ENCODE measurements around the gene ATP8A2.
A peak's percentile ranks its signal among the peaks of the same experiment; 100 is the strongest.
"Not testable (repeated sequence)": the region's sequence is repeated elsewhere in the genome, so short reads cannot be mapped to it uniquely, and the experiment has no call there.

The ATP8A2 gene

DNA sequence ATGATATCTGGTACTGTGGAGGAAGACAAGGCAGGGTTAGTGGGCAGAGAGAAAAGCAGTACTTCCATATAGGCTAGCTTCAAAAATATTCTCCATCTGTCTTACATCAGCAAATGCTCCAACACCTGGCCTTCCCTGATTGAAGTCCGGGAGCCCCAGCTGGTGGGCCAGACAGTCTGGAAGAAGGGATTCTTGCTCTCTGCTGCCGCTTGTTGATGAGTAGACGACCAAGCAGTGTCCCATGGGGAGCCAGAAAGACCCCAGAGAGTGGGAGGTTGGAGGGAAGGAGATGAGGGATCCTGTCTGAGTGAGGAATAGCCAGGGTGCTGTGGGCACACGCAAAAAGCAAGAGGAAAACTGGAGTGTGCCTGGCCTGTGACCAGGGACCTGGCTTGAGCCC is 95.1 kb downstream of the ATP8A2 start:
- DNase-seq = no peak

DNA sequence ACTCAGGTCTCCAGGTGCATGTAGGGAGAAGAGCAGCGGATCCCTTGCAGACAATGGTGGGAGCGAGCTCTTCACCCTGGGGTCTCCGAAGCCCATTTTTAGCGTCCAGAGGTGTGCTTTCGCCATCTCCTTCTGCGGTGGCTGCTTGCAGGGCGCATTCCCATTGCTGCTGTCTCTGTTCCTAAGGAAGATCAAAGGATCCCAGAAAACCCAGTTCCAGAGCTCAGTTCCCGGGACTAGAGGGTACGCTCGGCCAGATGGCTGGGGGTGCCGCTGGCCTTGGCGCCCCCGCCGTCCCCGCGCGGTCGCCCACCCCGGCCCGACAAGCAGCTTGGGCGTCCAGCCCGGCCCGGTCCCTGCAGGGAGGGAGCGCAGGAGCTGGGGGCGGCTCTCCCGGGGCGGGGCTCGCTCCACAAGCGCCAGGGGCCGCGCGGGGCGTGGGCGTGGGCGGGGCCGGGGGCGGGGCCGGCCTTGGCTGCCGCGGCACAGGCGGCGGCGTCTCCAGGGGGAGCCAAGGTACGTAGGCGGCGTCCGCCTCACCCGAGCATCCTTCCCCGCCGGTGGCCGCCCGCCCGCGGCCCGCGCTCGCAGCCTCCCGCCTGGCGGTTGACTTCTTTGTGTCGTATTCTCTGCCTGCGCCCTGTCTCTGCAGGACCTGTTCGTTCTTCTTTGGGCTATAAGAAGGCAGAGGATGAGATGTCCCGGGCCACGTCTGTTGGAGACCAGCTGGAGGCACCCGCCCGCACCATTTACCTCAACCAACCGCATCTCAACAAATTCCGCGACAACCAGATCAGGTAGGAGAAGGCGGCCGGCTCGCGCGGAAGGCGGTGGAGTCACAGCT is 96.8 kb downstream of the ATP8A2 start:
- peak; percentile 54 for DNase-seq

- no peak for DNase-seq
Observed at GRCh38 chr13:25469169-25469525, 97.4 kb downstream of the ATP8A2 start.

DNA sequence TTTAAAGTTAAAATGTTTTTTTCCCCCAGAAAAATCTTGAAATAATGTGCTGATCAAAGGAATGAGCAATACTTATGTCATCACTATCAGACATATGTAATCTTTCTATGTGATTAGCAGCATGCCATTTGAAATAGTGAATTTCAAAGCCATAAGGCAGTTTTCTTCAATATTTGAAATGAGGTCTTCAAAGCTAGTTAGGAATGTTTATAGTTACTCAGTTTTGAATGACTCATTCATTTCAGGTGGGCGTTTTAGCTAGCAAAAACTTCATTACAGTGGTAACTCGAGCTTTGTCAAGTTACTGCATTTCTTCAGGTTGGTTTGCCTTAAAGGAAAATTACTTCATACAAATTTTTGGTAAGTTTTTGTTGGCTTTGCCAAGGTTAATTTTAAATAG is 102.1 kb downstream of the ATP8A2 start:
- DNase-seq = no peak

DNA sequence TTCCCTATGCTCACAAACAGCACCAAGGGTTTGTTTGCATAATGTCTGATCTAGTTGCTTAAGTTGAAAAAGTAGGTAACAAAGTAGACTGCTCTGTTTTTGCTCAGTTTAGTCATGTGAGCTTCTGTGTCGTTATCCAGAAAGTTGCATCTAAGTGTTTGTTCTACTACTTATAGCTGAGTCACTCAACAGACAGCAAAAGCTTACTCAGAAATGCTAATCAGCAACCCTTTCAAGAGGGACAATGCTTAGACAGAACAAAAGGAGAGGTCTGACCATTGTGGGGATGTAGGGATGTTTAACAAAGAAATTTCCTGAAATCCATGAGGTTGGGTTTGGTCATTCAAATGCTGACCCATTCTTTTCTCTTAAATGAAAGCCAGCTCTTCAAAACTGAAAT is 106.4 kb downstream of the ATP8A2 start:
- DNase-seq = no peak

DNA sequence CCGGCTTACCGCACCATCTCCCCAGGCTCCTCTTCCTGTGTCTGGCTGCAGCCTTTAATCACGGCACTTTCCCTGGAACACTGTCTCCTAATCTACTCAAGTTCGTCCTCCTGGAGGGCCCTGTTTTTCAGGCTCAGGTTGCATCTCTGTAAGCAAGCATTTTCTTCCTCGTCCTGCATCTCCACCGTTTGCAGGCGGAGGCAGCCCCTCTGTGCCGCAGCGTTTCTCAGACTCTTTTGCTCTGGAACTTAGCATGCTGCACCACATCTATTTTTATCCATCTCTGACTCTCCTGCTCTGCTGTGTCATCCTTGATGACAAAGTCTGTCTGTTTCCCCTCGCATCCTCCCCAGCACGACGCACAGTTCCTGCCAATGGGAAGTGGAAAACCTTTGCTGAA is 117.5 kb downstream of the ATP8A2 start:
- DNase-seq = no peak

GRCh38 chr13:25490236-25490635 is 118.5 kb downstream of the ATP8A2 start:
- DNase-seq = no peak

GRCh38 chr13:25493931-25494640 is 122.3 kb downstream of the ATP8A2 start:
- DNase-seq = no peak

GRCh38 chr13:25494698-25495411 is 123.1 kb downstream of the ATP8A2 start:
- DNase-seq = no peak

- no peak for DNase-seq
Observed at GRCh38 chr13:25501231-25501630, 129.5 kb downstream of the ATP8A2 start.

GRCh38 chr13:25502031-25502430 is 130.3 kb downstream of the ATP8A2 start:
- DNase-seq = no peak

- no peak for DNase-seq
Observed at GRCh38 chr13:25502551-25502950, 130.8 kb downstream of the ATP8A2 start.

- DNase-seq = no peak
Observed at GRCh38 chr13:25503856-25504255, 132.1 kb downstream of the ATP8A2 start.

DNA sequence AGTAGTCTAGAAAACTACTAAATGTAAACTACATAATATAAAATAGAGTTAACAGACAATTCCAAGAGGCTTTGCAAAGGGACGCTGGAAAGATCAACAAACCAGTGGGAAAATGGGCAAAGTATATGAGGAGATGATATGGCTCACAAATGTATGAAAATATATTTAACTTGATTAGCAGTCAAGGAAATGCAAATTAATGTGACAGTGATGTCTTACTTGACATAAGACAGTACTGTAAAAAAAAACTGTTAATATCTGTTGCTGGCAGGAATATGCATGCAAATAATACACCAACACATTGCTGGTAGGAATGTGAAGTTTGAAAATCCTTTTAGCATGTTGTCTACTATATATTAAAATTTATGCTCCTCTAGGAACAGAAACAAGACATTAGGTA is 136.1 kb downstream of the ATP8A2 start:
- no peak for DNase-seq

DNA sequence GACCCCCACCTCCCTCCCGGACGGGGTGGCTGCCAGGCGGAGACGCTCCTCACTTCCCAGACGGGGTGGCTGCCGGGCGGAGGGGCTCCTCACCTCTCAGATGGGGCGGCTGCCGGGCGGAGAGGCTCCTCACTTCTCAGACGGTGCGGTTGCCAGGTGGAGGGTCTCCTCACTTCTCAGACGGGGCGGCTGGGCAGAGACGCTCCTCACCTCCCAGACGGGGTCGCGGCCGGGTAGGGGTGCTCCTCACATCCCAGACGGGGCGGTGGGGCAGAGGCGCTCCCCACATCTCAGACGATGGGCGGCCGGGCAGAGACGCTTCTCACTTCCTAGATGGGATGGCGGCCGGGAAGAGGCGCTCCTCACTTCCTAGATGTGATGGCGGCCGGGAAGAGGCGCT is 141.3 kb downstream of the ATP8A2 start:
- not testable (repeated sequence) for DNase-seq

- no peak for DNase-seq
Observed at GRCh38 chr13:25518441-25518840, 146.7 kb downstream of the ATP8A2 start.

DNA sequence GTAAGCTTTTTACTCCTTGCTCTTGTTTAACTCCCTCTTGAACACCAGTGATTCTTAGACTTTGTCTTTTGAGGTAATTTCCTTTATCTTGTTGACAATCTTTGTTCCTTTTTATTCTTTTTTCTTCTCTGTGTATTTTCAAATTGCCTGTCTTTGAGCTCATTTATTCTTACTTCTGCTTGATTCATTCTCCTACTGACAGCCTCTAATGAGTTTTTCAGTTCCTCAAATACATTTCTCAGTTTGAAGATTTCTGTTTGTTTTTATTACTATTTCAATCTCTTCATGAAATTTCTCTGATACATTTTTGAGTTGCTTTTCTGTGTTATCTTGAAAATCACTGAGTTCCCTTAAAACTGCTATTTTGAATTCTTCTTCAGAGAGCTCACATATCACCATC is 154.1 kb downstream of the ATP8A2 start:
- no peak for DNase-seq

DNA sequence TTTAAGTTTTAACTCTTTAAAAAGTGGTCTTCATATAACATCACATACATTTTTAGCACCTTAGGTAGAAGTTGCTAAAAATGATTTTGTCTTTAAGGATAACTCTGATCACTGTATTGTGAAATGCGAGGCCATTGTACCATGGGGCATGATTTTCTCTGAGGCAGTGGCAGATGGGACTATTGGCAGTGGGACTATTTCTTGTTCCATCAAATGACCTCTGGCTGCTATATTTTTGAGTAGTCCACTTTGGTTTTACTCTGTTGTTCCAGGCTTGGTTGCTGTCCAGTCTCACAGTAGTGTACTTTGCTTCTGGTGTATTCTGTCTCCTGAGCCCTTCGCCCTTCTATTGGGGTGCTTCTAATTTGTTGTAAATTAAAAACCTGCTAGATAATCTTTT is 156.5 kb downstream of the ATP8A2 start:
- DNase-seq = no peak

DNA sequence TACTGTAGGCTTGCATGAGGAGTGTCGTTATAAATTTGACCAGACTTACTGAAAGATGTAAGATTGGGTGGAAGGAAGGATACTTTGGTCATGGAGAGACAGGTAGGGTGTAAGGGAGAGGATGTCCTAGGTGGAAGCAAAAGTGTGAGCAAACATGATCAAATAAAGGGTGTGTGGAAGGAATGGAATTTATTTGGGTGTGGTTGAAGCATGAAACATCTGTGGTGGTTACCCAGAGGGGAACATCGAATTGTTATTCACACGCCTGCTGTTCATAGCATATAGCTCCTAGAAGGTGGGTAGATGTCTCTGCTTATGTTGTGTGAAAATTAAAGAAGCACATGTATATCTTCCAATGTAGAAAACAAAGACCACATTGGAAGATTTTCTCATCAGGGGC is 157.7 kb downstream of the ATP8A2 start:
- no peak for DNase-seq

DNA sequence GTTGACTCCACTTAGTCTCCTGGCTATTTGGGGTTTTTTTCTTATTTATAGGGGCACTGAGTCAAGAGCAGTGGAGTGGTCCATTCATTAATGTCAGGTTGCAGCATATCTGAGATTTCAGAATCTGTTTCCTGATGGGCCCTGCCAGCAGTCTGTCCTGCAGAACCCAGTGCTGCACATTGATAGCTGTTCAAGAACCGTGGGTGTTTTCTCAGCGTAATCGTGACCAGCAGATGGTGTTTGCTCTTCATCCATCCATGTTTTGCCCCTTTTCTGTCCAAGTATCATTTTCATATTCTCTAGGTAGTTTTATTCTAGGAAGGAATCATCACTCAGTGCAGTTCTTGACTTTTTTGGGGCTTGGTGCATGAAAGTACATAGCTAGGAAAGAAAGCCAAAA is 166.5 kb downstream of the ATP8A2 start:
- no peak for DNase-seq

GRCh38 chr13:25541434-25542123 is 169.8 kb downstream of the ATP8A2 start:
- no peak for DNase-seq

GRCh38 chr13:25548991-25549390 is 177.2 kb downstream of the ATP8A2 start:
- not testable (repeated sequence) for DNase-seq

GRCh38 chr13:25561812-25562211 is 190.0 kb downstream of the ATP8A2 start:
- no peak for DNase-seq
